Stimulated activated CD4-positive, alpha-beta T cell treated with anti-CD3 and anti-CD28 coated beads, Interleukin-4, amount 100 ng/mL, for 4 hours (primary cell): Measurements from ENCODE around the gene TGFB3.
"Not testable (repeated sequence)": the region's sequence is repeated elsewhere in the genome, so short reads cannot be mapped to it uniquely, and the experiment has no call there.

Experiments
- DNase-seq, 2 experiments: peaks; one replicate each; pipeline ENCODE4 v3.0.0-alpha.2; 2020

TGFB3 gene

DNA sequence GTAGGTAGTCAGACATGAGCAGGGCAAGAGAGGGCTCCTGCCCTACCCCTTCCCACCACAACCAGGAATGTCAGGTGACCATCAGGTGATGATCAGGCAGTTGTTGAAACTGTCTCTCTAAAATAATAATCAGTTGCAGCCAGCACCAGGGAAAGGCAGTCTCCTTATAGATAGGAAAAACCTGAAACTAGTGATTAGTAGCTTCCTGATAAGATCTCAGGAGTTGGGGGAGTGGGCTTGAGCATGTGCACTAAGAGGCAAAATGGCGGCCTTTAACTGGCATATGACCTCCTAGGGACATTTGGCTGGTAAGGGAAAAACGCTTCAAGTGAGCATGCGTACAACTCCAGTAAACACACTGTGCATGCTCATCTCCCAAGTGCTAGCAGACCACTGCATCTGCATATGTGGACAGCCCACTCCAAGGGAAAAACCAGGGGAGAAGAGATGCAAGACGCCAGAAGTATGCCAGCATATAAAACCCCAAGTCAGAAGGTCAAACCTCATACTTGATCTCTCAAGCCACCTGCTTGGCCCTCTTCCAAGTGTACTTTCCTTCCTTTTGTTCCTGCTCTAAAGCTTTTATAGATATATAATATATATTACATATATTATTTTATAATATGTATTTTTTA lies 37.1 kb downstream of the TGFB3 start:
- DNase-seq, result no peak

GRCh38 chr14:75941030-75941429 lies 40.8 kb downstream of the TGFB3 start:
- no peak for DNase-seq

DNA sequence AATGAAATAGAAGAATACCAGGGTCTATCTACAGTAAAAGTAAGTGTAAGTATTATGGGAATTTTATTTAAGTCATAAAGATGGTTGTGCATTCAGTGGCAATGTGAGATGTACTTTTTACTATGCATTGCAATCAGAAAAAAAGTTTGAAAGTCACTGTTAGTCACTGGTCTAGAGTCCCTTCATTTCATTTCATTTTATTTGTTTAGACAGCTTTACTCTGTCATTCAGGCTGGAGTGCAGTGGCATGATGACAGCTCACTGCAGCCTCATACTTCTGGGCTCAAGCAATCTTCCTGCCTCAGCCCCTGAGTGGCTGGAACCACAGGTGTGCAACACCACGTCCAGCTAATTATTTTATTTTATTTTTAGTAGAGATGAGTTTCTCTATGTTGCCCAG lies 42.6 kb downstream of the TGFB3 start:
- no peak for DNase-seq

GRCh38 chr14:75934998-75935628 lies 46.7 kb downstream of the TGFB3 start:
- no peak for DNase-seq

DNA sequence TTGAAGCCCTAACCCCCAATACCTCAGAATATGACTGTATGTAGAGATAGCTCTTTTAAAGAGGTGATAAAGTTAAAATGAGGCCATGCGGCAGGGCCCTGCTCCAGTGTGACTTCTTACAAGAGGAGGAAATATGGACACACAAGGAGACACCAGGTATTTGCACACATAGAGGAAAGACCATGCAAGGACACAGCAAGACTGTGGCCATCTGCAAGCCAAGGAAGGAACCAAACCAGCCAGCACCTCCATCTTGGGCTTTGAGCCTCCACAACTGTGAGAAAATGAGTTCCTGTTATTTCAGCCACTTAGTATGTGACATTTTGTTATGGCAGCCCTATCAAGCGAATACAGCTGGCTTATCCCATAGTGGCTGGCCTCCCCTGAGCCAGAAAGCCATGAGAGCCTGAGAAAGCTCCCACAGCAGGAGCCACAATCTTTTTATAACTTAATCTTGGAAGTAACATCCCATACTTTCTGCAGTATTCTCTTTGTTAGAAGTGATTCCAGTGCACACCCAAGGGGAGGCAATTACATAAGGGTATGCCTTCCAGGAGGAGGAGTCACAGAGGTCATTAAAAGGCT lies 48.0 kb downstream of the TGFB3 start:
- DNase-seq, result no peak

DNA sequence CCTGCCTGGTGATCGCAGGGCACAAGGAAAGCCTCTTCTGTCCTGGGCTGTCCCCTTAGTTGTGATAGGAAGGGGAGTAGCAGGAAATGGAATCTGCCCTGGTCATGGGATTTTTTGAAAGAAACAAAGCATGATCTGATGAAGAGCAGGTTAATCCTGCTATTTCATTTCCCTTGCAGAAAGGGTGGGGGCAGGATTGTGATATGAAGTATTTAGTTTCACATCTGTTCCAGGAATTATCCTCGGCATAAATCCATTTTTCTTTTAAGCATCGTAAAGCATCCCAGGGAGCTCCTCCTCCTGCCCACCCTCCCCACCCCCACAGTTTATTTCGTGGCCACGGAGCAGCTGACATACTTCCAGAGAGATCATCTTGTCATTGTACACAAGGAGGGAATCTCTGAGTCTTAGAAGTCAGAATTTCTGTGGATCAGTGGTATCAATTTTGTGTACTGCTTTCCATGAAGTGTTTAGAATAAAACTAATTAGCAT lies 53.1 kb downstream of the TGFB3 start:
- no peak for DNase-seq

- no peak for DNase-seq
Observed at GRCh38 chr14:75927564-75928087, 54.2 kb downstream of the TGFB3 start.

- no peak for DNase-seq
Observed at GRCh38 chr14:75926431-75927115, 55.2 kb downstream of the TGFB3 start.

- not testable (repeated sequence) for DNase-seq
Observed at GRCh38 chr14:75925141-75925840, 56.5 kb downstream of the TGFB3 start.

DNA sequence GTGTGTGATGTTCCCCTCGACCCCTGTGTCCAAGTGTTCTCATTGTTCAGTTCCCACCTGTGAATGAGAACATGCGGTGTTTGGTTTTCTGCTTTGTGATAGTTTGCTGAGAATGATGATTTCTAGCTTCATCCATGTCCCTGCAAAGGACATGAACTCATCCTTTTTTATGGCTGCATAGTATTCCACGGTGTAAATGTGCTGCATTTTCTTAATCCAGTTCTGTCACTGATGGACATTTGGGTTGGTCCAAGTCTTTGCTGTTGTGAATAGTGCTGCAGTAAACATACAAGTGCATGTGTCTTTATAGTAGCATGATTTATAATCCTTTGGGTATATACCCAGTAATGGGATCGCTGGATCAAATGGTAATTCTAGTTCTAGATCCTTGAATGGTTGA lies 61.4 kb downstream of the TGFB3 start:
- not testable (repeated sequence) for DNase-seq

DNA sequence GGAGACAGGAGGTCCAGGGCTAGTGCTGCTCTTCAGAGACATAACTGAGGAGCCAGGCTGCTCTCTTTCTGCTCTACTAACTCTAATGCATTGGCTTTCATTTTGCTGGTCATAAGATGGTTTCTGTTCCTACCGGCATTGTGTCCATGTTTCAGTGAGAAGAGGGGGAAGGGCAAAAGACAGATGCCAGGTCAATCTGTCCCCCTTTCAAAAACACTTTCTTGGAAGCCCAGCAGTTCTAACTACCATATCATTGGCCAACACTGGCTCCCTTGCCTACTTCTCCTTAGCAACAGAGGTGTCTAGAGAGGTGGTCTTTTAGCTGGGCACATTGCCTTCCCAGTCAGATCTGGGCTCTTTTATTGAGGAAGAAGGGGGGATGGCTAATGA lies 63.9 kb downstream of the TGFB3 start:
- no peak for DNase-seq

- DNase-seq, result no peak
Observed at GRCh38 chr14:75917322-75917945, 64.4 kb downstream of the TGFB3 start.

DNA sequence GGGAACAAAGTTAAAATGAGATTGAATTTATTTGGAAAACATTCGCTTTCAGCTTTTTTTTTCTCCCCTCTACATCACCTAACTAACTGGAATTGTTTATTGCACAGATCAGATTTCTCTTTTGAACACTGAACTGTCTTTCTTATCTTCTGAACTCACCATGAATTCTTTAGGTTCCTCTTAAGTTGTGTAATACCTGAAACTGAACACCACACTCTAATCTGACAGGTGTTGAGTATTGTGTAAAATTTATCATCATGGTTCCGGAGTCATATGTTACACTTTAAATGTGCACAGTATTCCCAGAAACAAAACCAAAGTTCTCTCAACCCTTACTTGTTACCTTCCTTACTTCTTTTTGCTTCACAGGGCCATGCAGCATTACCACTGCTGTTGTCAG lies 66.8 kb downstream of the TGFB3 start:
- no peak for DNase-seq

DNA sequence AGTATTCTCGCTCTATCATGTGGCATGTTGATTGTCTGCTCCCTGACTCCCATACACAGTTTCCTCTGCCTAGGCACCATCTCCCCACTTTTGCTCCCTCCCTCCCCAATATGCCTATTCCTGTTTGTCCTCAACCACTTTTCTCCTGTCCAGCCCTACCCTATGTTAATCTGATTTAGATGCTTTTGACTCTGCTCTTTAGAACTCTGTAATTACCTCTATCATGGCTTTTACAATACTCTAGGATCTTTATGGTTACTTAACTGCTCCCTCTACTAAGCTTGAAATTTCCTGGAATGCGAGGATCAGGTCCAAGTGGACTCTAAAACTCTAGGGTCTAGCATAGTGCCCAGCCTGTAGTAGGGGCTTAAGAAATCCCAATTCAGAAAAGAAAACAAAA lies 68.6 kb downstream of the TGFB3 start:
- no peak for DNase-seq

- no peak for DNase-seq
Observed at GRCh38 chr14:75911883-75912282, 69.9 kb downstream of the TGFB3 start.

DNA sequence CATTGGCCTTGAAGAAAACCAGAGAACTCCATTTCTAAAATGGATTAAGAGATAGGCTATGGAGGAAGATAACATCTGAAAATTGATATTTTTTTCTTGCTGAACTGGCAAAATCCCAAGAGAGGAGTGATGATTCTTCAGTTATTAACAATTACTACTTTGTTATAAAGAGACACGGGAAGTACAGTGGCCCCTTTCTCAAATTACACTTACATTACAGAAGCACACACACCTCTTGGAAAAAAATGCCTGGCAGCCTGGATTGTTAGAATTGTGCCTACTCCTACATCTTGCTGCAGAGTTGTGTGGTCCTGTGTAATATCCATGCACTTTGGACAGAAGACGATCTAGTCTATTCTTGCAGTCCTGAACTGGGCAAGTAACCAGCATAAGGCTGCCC lies 71.7 kb downstream of the TGFB3 start:
- no peak for DNase-seq

GRCh38 chr14:75909630-75910029 lies 72.2 kb downstream of the TGFB3 start:
- DNase-seq, result no peak
